HepG2 (cell line): ENCODE results near the gene C11orf54. TPM values are rescaled to one million over a fixed set of nuclear protein-coding genes. Genes with fewer than 3 reads are reported as not detected.
"Not testable (repeated sequence)": the region's sequence is repeated elsewhere in the genome, so short reads cannot be mapped to it uniquely, and the experiment has no call there.

ENCODE experiments used
- CEBPG ChIP-seq: IDR thresholded peaks from 2 replicates; pipeline ENCODE4 v1.6.1; 2016
- DMAP1 ChIP-seq: IDR thresholded peaks from 2 replicates; pipeline ENCODE4 v1.6.1; 2016
- FOXO1 ChIP-seq: sonication (generic); formaldehyde crosslinking; IDR thresholded peaks from 2 replicates; pipeline ENCODE4 v1.4.0; 2020; ENCODE audit warnings: missing genetic modification reagents
- GABPB1 ChIP-seq: IDR thresholded peaks from 2 replicates; pipeline ENCODE4 v1.6.1; 2016; ENCODE audit warnings: mild to moderate bottlenecking, missing genetic modification reagents, moderate library complexity, missing compliant biosample characterization
- GFI1 ChIP-seq: sonication (generic); formaldehyde crosslinking; IDR thresholded peaks from 2 replicates; pipeline ENCODE4 v1.5.0; 2020; ENCODE audit warnings: missing genetic modification reagents, mild to moderate bottlenecking, borderline replicate concordance
- HMGXB3 ChIP-seq: sonication (generic); formaldehyde crosslinking; IDR thresholded peaks from 2 replicates; pipeline ENCODE4 v1.4.0; 2020; ENCODE audit warnings: missing genetic modification reagents, borderline replicate concordance
- HNF1B ChIP-seq: sonication (generic); formaldehyde crosslinking; IDR thresholded peaks from 2 replicates; pipeline ENCODE4 v1.5.1; 2020; ENCODE audit warnings: mild to moderate bottlenecking, moderate library complexity, missing genetic modification reagents
- HOXA9 ChIP-seq: sonication (generic); formaldehyde crosslinking; IDR thresholded peaks from 2 replicates; pipeline ENCODE4 v1.8.1; 2022; ENCODE audit warnings: missing genetic modification reagents, mild to moderate bottlenecking, moderate library complexity, borderline replicate concordance
- IKZF5 ChIP-seq: IDR thresholded peaks from 2 replicates; pipeline ENCODE4 v1.6.1; 2018; ENCODE audit warnings: missing genetic modification reagents, mild to moderate bottlenecking, missing compliant biosample characterization
- NCOA2 ChIP-seq: sonication (generic); formaldehyde crosslinking; IDR thresholded peaks from 2 replicates; pipeline ENCODE4 v1.8.0; 2022; ENCODE audit warnings: inconsistent platforms
- POGZ ChIP-seq: sonication (generic); formaldehyde crosslinking; IDR thresholded peaks from 2 replicates; pipeline ENCODE4 v1.4.0; 2020; ENCODE audit warnings: mild to moderate bottlenecking, missing genetic modification reagents
- POLR2G ChIP-seq: fragments of 200-400 bp; formaldehyde crosslinking; IDR thresholded peaks from 2 replicates; pipeline ENCODE4 v1.6.1; 2018; ENCODE audit warnings: mild to moderate bottlenecking, low read depth, low read length, moderate library complexity
- SOX6 ChIP-seq, 2 experiments: fragments of 450-650 bp in 1 of 2; sonication (generic) in 1 of 2; formaldehyde crosslinking in 1 of 2; IDR thresholded peaks; 2 replicates each; pipeline versions ENCODE4 v1.4.0 to v1.6.1; 2017 to 2020; ENCODE audit warnings: antibody characterized with exemption in 1 of 2, mild to moderate bottlenecking in 1 of 2, missing genetic modification reagents in 1 of 2
- TAF1 ChIP-seq: sonication (generic); formaldehyde crosslinking; IDR thresholded peaks from 2 replicates; pipeline ENCODE4 v1.4.0; 2020; ENCODE audit warnings: missing genetic modification reagents
- ZC3H13 ChIP-seq: sonication (generic); formaldehyde crosslinking; IDR thresholded peaks from 2 replicates; pipeline ENCODE4 v1.8.1; 2023; ENCODE audit warnings: mild to moderate bottlenecking, missing genetic modification reagents, moderate library complexity
- ZNF160 ChIP-seq: sonication (generic); formaldehyde crosslinking; IDR thresholded peaks from 2 replicates; pipeline ENCODE4 v1.8.0; 2022; ENCODE audit warnings: mild to moderate bottlenecking, inconsistent platforms, missing genetic modification reagents
- ZNF3 ChIP-seq: IDR thresholded peaks from 2 replicates; pipeline ENCODE4 v1.7.0; 2017; ENCODE audit warnings: inconsistent platforms
- ZNF414 ChIP-seq: sonication (generic); formaldehyde crosslinking; IDR thresholded peaks from 2 replicates; pipeline ENCODE4 v1.5.0; 2020; ENCODE audit warnings: missing genetic modification reagents
- ZSCAN5A ChIP-seq: sonication (generic); formaldehyde crosslinking; IDR thresholded peaks from 2 replicates; pipeline ENCODE4 v1.8.0; 2022; ENCODE audit warnings: mild to moderate bottlenecking, missing genetic modification reagents, borderline replicate concordance
- polyA plus RNA-seq, 8 experiments: library from polyadenylated mRNA; depleted of rRNA in 3 of 8; stranded (reverse) in 7 of 8; unstranded in 1 of 8; fragments of >200 nt; fragmentation: Illumina TruSeq in 4 of 8; extraction: Trizol in 4 of 8; gene quantifications; 2 replicates each; pipeline versions ENCODE4 v1.2.1 to v1.2.3, GENCODE V29; 2011 to 2016; ENCODE audit warnings: low read depth in 4 of 8, missing spikeins in 1 of 8, mixed read lengths in 1 of 8; ENCODE audit not compliant: insufficient read depth in 1 of 8
- total RNA-seq, 5 experiments: library from RNA; depleted of rRNA; stranded (reverse); fragments of >200 nt; fragmentation: Illumina TruSeq; extraction: Trizol; gene quantifications; 2 replicates each; pipeline ENCODE4 v1.2.3, GENCODE V29; 2016; ENCODE audit warnings: low read depth in 1 of 5

Gene C11orf54
- total and polyA plus RNA-seq, 2 of the 13 experiments (the other 11 are each of a cell fraction or from before 2014, with no cell fraction given): 42.7 to 50.1 TPM

- TF ChIP-seq TAF1 (CRISPR knock-in tag) (peak; percentile 57; the same call in 1 of the 2 replicates), HOXA9 (peak; percentile 39; the same call in 1 of the 2 replicates), NCOA2 (peak; percentile 78), DMAP1 (peak; percentile 88), GFI1 (peak; percentile 67; the same call in 1 of the 2 replicates), POLR2G (peak; percentile 62; the same call in 1 of the 2 replicates), HNF1B (CRISPR knock-in tag) (peak; percentile 82; the same call in 1 of the 2 replicates), ZNF160 (CRISPR knock-in tag) (0 out of 2 replicates have a peak, but pooled peaks have one; percentile 26), ZNF414 (CRISPR knock-in tag) (peak; percentile 71; the same call in 1 of the 2 replicates), HMGXB3 (peak; percentile 20; the same call in 1 of the 2 replicates), CEBPG (CRISPR knock-in tag) (peak; percentile 47; the same call in 1 of the 2 replicates), POGZ (CRISPR knock-in tag) (0 out of 2 replicates have a peak, but pooled peaks have one; percentile 16), ZSCAN5A (CRISPR knock-in tag) (peak; percentile 62; the same call in 1 of the 2 replicates), SOX6 (CRISPR knock-in tag; IDR thresholded peaks at IDR 0.05) (peak; percentile 97), ZNF3 (CRISPR knock-in tag) (peak; percentile 4; the same call in 1 of the 2 replicates), IKZF5 (CRISPR knock-in tag) (0 out of 2 replicates have a peak, but pooled peaks have one; percentile 20), ZC3H13 (CRISPR knock-in tag) (peak; percentile 46; the same call in 1 of the 2 replicates), FOXO1 (CRISPR knock-in tag) (peak; percentile 46; the same call in 1 of the 2 replicates), GABPB1 (0 out of 2 replicates have a peak, but pooled peaks have one; percentile 17)
- TF ChIP-seq SOX6 (IDR thresholded peaks at IDR 0.05): not testable (repeated sequence)
These were observed 3.7 kb downstream of the C11orf54 start (continued) for GRCh38 chr11:93745005-93745755.
